HepG2 (cell line): ENCODE results near the gene CTF1. TPM values are rescaled to one million over a fixed set of nuclear protein-coding genes. Genes with fewer than 3 reads are reported as not detected.

ENCODE experiments used
- AGO1 ChIP-seq: fragments of 200-400 bp; formaldehyde crosslinking; IDR thresholded peaks from 2 replicates; pipeline ENCODE4 v1.6.1; 2017; ENCODE audit warnings: mild to moderate bottlenecking, low read depth, low read length, moderate library complexity; ENCODE audit not compliant: poor library complexity, severe bottlenecking
- GATA4 ChIP-seq: sonication (generic); IDR thresholded peaks from 2 replicates; pipeline ENCODE4 v1.6.1; 2016; ENCODE audit warnings: antibody characterized with exemption, low read depth, borderline replicate concordance
- KAT8 ChIP-seq: IDR thresholded peaks from 2 replicates; pipeline ENCODE4 v1.6.1; 2016; ENCODE audit warnings: missing genetic modification reagents, missing compliant biosample characterization
- MIER3 ChIP-seq: IDR thresholded peaks from 2 replicates; pipeline ENCODE4 v1.6.1; 2016; ENCODE audit warnings: missing compliant biosample characterization, borderline replicate concordance
- NFIB ChIP-seq: sonication (generic); formaldehyde crosslinking; IDR thresholded peaks from 2 replicates; pipeline ENCODE4 v1.9.0; 2021; ENCODE audit warnings: missing genetic modification reagents, mild to moderate bottlenecking, borderline replicate concordance
- PCBP1 ChIP-seq: fragments of 200-400 bp; formaldehyde crosslinking; IDR thresholded peaks from 2 replicates; pipeline ENCODE4 v1.6.1; 2017; ENCODE audit warnings: mild to moderate bottlenecking, low read depth, low read length, borderline replicate concordance
- POGK ChIP-seq: sonication (generic); formaldehyde crosslinking; conservative IDR thresholded peaks from 2 replicates; pipeline ENCODE4 v1.8.0; 2022; ENCODE audit warnings: mild to moderate bottlenecking, moderate library complexity, missing genetic modification reagents
- RAD21 ChIP-seq: fragments of 450-650 bp; formaldehyde crosslinking; IDR thresholded peaks from 2 replicates; pipeline ENCODE4 v1.5.0; 2020; ENCODE audit warnings: mild to moderate bottlenecking
- ZHX2 ChIP-seq, 2 experiments: sonication (generic) in 1 of 2; formaldehyde crosslinking in 1 of 2; IDR thresholded peaks; 2 replicates each; pipeline versions ENCODE4 v1.6.1 to v1.9.0; 2014 to 2022; ENCODE audit warnings: antibody characterized with exemption in 1 of 2, borderline replicate concordance in 1 of 2, inconsistent platforms in 1 of 2, low read depth in 1 of 2, missing genetic modification reagents in 1 of 2
- ZMYM4 ChIP-seq: sonication (generic); formaldehyde crosslinking; IDR thresholded peaks from 2 replicates; pipeline ENCODE4 v1.8.1; 2023; ENCODE audit warnings: mild to moderate bottlenecking, missing genetic modification reagents
- ZNF205 ChIP-seq: IDR thresholded peaks from 2 replicates; pipeline ENCODE4 v1.6.1; 2018; ENCODE audit warnings: missing biosample characterization, missing genetic modification reagents
- ZNF460 ChIP-seq: sonication (generic); formaldehyde crosslinking; IDR thresholded peaks from 2 replicates; pipeline ENCODE4 v1.5.1; 2020; ENCODE audit warnings: missing genetic modification reagents, mild to moderate bottlenecking, borderline replicate concordance
- ZNF674 ChIP-seq: sonication (generic); formaldehyde crosslinking; IDR thresholded peaks from 2 replicates; pipeline ENCODE4 v1.5.0; 2020; ENCODE audit warnings: low read depth, mild to moderate bottlenecking, missing genetic modification reagents
- ZNF7 ChIP-seq: IDR thresholded peaks from 2 replicates; pipeline ENCODE4 v1.6.1; 2016; ENCODE audit warnings: missing biosample characterization, missing genetic modification reagents
- polyA plus RNA-seq, 8 experiments: library from polyadenylated mRNA; depleted of rRNA in 3 of 8; stranded (reverse) in 7 of 8; unstranded in 1 of 8; fragments of >200 nt; fragmentation: Illumina TruSeq in 4 of 8; extraction: Trizol in 4 of 8; gene quantifications; 2 replicates each; pipeline versions ENCODE4 v1.2.1 to v1.2.3, GENCODE V29; 2011 to 2016; ENCODE audit warnings: low read depth in 4 of 8, missing spikeins in 1 of 8, mixed read lengths in 1 of 8; ENCODE audit not compliant: insufficient read depth in 1 of 8
- total RNA-seq, 5 experiments: library from RNA; depleted of rRNA; stranded (reverse); fragments of >200 nt; fragmentation: Illumina TruSeq; extraction: Trizol; gene quantifications; 2 replicates each; pipeline ENCODE4 v1.2.3, GENCODE V29; 2016; ENCODE audit warnings: low read depth in 1 of 5
- TF ChIP-seq, protein P1 (sequence below): sonication (generic); formaldehyde crosslinking; IDR thresholded peaks from 2 replicates; pipeline ENCODE4 v1.4.0; 2020; ENCODE audit warnings: mild to moderate bottlenecking, missing genetic modification reagents
- TF ChIP-seq, protein P2 (sequence below): IDR thresholded peaks from 2 replicates; pipeline ENCODE4 v1.6.1; 2016; ENCODE audit warnings: missing genetic modification reagents, missing compliant biosample characterization

CTF1 gene
- total and polyA plus RNA-seq, 2 of the 13 experiments (the other 11 are each of a cell fraction or from before 2014, with no cell fraction given), result 0.13 to 1.8 TPM

DNA sequence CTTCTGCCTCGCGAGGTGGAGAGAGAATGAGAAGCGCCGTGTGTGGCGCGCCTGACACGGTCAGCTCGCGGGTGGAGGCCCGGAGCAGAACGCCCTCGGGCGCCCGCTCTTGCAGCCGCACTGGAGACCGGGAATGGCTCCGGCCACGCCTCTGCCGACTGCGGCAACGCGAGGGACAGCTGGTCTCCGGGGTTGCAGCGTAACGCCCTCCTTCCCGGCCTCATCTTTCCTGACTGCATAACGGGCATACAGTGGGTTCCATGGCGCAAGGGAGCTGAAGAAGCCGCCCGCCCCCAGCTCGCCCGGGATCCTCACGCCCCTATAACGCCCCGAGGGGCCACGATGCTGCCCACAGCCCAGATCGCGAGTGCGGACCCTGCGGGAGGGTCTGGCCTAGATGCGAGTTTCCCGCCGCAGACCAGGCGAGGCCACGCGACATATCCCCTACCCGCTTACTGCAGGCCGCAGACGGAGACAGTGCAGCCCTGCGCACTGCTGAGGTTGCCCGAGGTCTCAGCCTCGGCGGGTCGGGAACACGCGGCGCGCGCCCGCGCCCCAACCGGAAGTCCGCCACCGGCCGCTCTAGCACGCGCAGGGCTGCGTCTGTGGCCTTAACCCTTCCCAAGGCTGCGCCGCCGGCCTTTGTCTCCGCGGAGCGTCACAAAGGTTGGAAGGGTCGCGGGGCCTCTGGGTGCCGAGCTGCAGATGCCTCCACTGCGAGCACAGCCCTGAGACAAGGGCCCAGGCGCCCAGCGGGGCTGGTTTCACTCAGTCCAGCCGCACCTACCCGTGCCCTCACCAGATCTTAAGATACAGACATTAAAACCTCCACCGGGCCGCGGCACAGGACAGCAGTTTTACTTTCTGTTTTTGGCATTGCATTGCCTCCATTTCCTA lies 21.3 kb upstream of the CTF1 start (continued):
- TF ChIP-seq GATA4, result peak; percentile 62
- TF ChIP-seq MIER3, result peak; percentile 87
- TF ChIP-seq ZMYM4 (CRISPR knock-in tag), result peak; percentile 89
- peak; percentile 98 for TF ChIP-seq KAT8 (CRISPR knock-in tag)
- peak; percentile 96 for TF ChIP-seq POGK
- peak; percentile 98 for TF ChIP-seq ZNF674
- peak; percentile 46; the same call in 1 of the 2 replicates for TF ChIP-seq ZHX2 (IDR thresholded peaks at IDR 0.05; ENCODE audit: low read depth)
- 0 out of 2 replicates have a peak, but pooled peaks have one; percentile 74 for TF ChIP-seq ZHX2 (CRISPR knock-in tag; IDR thresholded peaks at IDR 0.05; ENCODE audit: borderline replicate concordance)
- TF ChIP-seq NFIB (CRISPR knock-in tag), result no peak
- TF ChIP-seq, protein P1, sequence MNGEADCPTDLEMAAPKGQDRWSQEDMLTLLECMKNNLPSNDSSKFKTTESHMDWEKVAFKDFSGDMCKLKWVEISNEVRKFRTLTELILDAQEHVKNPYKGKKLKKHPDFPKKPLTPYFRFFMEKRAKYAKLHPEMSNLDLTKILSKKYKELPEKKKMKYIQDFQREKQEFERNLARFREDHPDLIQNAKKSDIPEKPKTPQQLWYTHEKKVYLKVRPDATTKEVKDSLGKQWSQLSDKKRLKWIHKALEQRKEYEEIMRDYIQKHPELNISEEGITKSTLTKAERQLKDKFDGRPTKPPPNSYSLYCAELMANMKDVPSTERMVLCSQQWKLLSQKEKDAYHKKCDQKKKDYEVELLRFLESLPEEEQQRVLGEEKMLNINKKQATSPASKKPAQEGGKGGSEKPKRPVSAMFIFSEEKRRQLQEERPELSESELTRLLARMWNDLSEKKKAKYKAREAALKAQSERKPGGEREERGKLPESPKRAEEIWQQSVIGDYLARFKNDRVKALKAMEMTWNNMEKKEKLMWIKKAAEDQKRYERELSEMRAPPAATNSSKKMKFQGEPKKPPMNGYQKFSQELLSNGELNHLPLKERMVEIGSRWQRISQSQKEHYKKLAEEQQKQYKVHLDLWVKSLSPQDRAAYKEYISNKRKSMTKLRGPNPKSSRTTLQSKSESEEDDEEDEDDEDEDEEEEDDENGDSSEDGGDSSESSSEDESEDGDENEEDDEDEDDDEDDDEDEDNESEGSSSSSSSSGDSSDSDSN (CRISPR knock-in tag), result peak; percentile 98
- TF ChIP-seq AGO1, result peak; percentile 84
- peak; percentile 97 for TF ChIP-seq ZNF205 (CRISPR knock-in tag)
- TF ChIP-seq ZNF460 (CRISPR knock-in tag), result peak; percentile 28; the same call in 1 of the 2 replicates
- peak; percentile 56 for TF ChIP-seq ZNF7 (CRISPR knock-in tag)
- peak; percentile 41; the same call in 1 of the 2 replicates for TF ChIP-seq PCBP1
- TF ChIP-seq, protein P2, sequence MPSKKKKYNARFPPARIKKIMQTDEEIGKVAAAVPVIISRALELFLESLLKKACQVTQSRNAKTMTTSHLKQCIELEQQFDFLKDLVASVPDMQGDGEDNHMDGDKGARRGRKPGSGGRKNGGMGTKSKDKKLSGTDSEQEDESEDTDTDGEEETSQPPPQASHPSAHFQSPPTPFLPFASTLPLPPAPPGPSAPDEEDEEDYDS, result peak; percentile 88; the same call in 1 of the 2 replicates
- TF ChIP-seq RAD21, result peak; percentile 80
